SK-N-MC (cell line): ENCODE results near the gene PRSS53.

ENCODE experiments used
- EZH2 ChIP-seq: fragments of 200-600 bp; sonication (generic); IDR thresholded peaks from one replicate; pipeline ENCODE4 v1.6.1; 2017; ENCODE audit warnings: antibody characterized with exemption
- POLR2AphosphoS5 ChIP-seq: IDR thresholded peaks from 2 replicates; pipeline ENCODE4 v1.6.1; 2012; ENCODE audit warnings: mild to moderate bottlenecking, low read depth, low read length, borderline replicate concordance

- no peak for TF ChIP-seq EZH2
- TF ChIP-seq POLR2AphosphoS5: no peak
These were observed at the start of gene PRSS53 for GRCh38 chr16:31088459-31089183.
